NB4 (cell line): Measurements from ENCODE around the gene CDC42BPG.

Experiments used
- DNase-seq: peaks from one replicate; pipeline ENCODE4 v3.0.0; 2010; ENCODE audit warnings: low read depth
- H3K4me3 ChIP-seq: one replicate; pipeline ENCODE4 v1.5.1; 2011; ENCODE audit warnings: mild to moderate bottlenecking, low read depth, low read length, moderate library complexity
- CTCF ChIP-seq: IDR thresholded peaks from one replicate; pipeline ENCODE4 v1.5.1; 2012; ENCODE audit warnings: low read depth, low read length
- MAX ChIP-seq: IDR thresholded peaks from 2 replicates; pipeline ENCODE4 v1.6.1; 2011; ENCODE audit warnings: low read depth, low read length
- MYC ChIP-seq: IDR thresholded peaks from 2 replicates; pipeline ENCODE4 v1.6.1; 2011; ENCODE audit warnings: low read depth, low read length
- POLR2A ChIP-seq: IDR thresholded peaks from 2 replicates; pipeline ENCODE4 v1.6.1; 2011; ENCODE audit warnings: mild to moderate bottlenecking; ENCODE audit not compliant: insufficient read length; ENCODE audit errors: extremely low read depth

The CDC42BPG gene

GRCh38 chr11:64852804-64853509 is 8.5 kb upstream of the CDC42BPG start:
- peak; percentile 43 for DNase-seq
- TF ChIP-seq CTCF (no peak), MAX (no peak), MYC (no peak), POLR2A (no peak)
- no peak overlapping the region for H3K4me3 ChIP-seq

- H3K4me3 ChIP-seq: no peak overlapping the region
- no peak for TF ChIP-seq POLR2A
- no peak for TF ChIP-seq CTCF
- TF ChIP-seq MYC: no peak
- DNase-seq: no peak
Observed at GRCh38 chr11:64851831-64852351, 7.4 kb upstream of the CDC42BPG start.

GRCh38 chr11:64850979-64851567 is 6.6 kb upstream of the CDC42BPG start:
- no peak overlapping the region for H3K4me3 ChIP-seq
- TF ChIP-seq MYC (no peak), MAX (no peak), CTCF (no peak), POLR2A (no peak)
- peak; percentile 64 for DNase-seq

- no peak for TF ChIP-seq MAX
- no peak for TF ChIP-seq POLR2A
- TF ChIP-seq CTCF: no peak
- no peak for TF ChIP-seq MYC
- H3K4me3 ChIP-seq: no peak overlapping the region
- no peak for DNase-seq
Observed at GRCh38 chr11:64849598-64850356, 5.3 kb upstream of the CDC42BPG start.

GRCh38 chr11:64848826-64849597 is 4.6 kb upstream of the CDC42BPG start:
- TF ChIP-seq CTCF (peak; percentile 25), MYC (no peak)
- no peak overlapping the region for H3K4me3 ChIP-seq
- peak; percentile 42 for DNase-seq
